Endothelial cell of umbilical vein (primary cell): ENCODE data around the gene C20orf144. TPM values are rescaled to one million over a fixed set of nuclear protein-coding genes. Genes with fewer than 3 reads are reported as not detected.

ENCODE experiments used
- BruUV-seq: library from RNA; stranded (reverse); fragments of 400-500 nt; replicated peaks from 2 replicates; lab custom pipeline; 2021; lab: Mats Ljungman, UMichigan
- CTCF ChIA-PET: fragments of 300-600, 350-600 bp; sonication (Branson Sonifier 250); formaldehyde crosslinking; loops from one replicate; lab custom pipeline; 2021; ENCODE audit warnings: antibody characterized with exemption, inconsistent platforms; lab: Charles Lee
- POLR2A ChIA-PET: fragments of 300-600, 350-600 bp; sonication (Branson Sonifier 250); formaldehyde crosslinking; loops from one replicate; lab custom pipeline; 2021; ENCODE audit warnings: antibody characterized with exemption, inconsistent platforms; lab: Charles Lee
- DNase-seq: peaks from one replicate; pipeline ENCODE4 v3.0.0-alpha.2; 2011; ENCODE audit warnings: low read depth, low spot score
- FAIRE-seq: peaks from 2 replicates; lab custom pipeline; 2011; peaks lifted over from hg19 to GRCh38; lab: Jason Lieb, UNC
- H2AFZ ChIP-seq: 2 replicates; pipeline ENCODE4 v1.6.0; 2012; ENCODE audit warnings: low read depth, low read length, control low read depth, inconsistent platforms
- H3K27ac ChIP-seq: 2 replicates; pipeline ENCODE4 v1.5.1; 2011; ENCODE audit warnings: low read depth, mild to moderate bottlenecking, control low read depth, low read length, moderate library complexity; ENCODE audit not compliant: insufficient read depth
- H3K27me3 ChIP-seq, 2 experiments: 2 replicates each; pipeline versions ENCODE4 v1.6.0 to v1.6.1; 2011; ENCODE audit warnings: low read length in 2 of 2, mixed read lengths in 1 of 2; ENCODE audit not compliant: control insufficient read depth in 2 of 2, insufficient read depth in 2 of 2
- H3K36me3 ChIP-seq, 2 experiments: 2 replicates in 1 of 2; 3 replicates in 1 of 2; pipeline ENCODE4 v1.5.1; 2011; ENCODE audit warnings: low read length in 2 of 2, mild to moderate bottlenecking in 1 of 2, moderate library complexity in 1 of 2; ENCODE audit not compliant: control insufficient read depth in 2 of 2, insufficient read depth in 2 of 2; ENCODE audit errors: extremely low read depth in 1 of 2
- H3K4me1 ChIP-seq: 3 replicates; pipeline ENCODE4 v1.5.1; 2011; ENCODE audit warnings: mild to moderate bottlenecking, low read length; ENCODE audit not compliant: control insufficient read depth, insufficient read depth; ENCODE audit errors: extremely low read depth
- H3K4me2 ChIP-seq: 2 replicates; pipeline ENCODE4 v1.6.1; 2011; ENCODE audit warnings: low read length, control low read depth, mixed read lengths; ENCODE audit not compliant: insufficient read depth
- H3K4me3 ChIP-seq, 3 experiments: fragments of 200-600 bp in 1 of 3; sonication (generic), shearing (Covaris generic) in 1 of 3; replicated peaks in 1 of 3; 2 replicates each; pipeline ENCODE4 v1.5.1; 2011 to 2016; ENCODE audit warnings: control low read depth in 3 of 3, low read length in 3 of 3, mild to moderate bottlenecking in 2 of 3, inconsistent platforms in 1 of 3, low read depth in 1 of 3, moderate library complexity in 1 of 3; ENCODE audit not compliant: insufficient read depth in 1 of 3
- H3K79me2 ChIP-seq: 2 replicates; pipeline ENCODE4 v1.6.0; 2012; ENCODE audit warnings: low read length, inconsistent platforms; ENCODE audit not compliant: control insufficient read depth, insufficient read depth
- H3K9ac ChIP-seq: replicated peaks from 2 replicates; pipeline ENCODE3; 2011; ENCODE audit warnings: low read length, control low read depth; ENCODE audit not compliant: insufficient read depth; ENCODE audit errors: extremely low read depth
- H3K9me1 ChIP-seq: replicated peaks from 3 replicates; pipeline ENCODE4 v1.6.0; 2011; ENCODE audit warnings: mild to moderate bottlenecking, low read length; ENCODE audit not compliant: control insufficient read depth, insufficient read depth; ENCODE audit errors: extremely low read depth
- H3K9me3 ChIP-seq: replicated peaks from 2 replicates; pipeline ENCODE4 v1.5.1; 2012; ENCODE audit warnings: low read length, inconsistent platforms; ENCODE audit not compliant: control insufficient read depth, insufficient read depth
- H4K20me1 ChIP-seq: replicated peaks from 2 replicates; pipeline ENCODE3; 2011; ENCODE audit warnings: mild to moderate bottlenecking, low read length; ENCODE audit not compliant: control insufficient read depth, insufficient read depth; ENCODE audit errors: extremely low read depth
- CTCF ChIP-seq, 2 donors: IDR thresholded peaks; 1 replicate in 1 of 2; 2 replicates in 1 of 2; pipeline ENCODE4 v1.5.1; 2011; ENCODE audit warnings: low read length in 2 of 2, mild to moderate bottlenecking in 2 of 2, moderate library complexity in 2 of 2, control low read depth in 1 of 2, inconsistent platforms in 1 of 2, low read depth in 1 of 2; ENCODE audit not compliant: insufficient read depth in 1 of 2; ENCODE audit errors: extremely low read depth in 1 of 2
- EZH2 ChIP-seq: IDR thresholded peaks from 2 replicates; pipeline ENCODE4 v1.6.1; 2012; ENCODE audit warnings: borderline replicate concordance, low read depth, mild to moderate bottlenecking, moderate library complexity, low read length, inconsistent platforms; ENCODE audit not compliant: severe bottlenecking
- FOS ChIP-seq: IDR thresholded peaks from 2 replicates; pipeline ENCODE4 v1.6.1; 2011; ENCODE audit warnings: mild to moderate bottlenecking, low read length, moderate library complexity, borderline replicate concordance; ENCODE audit not compliant: insufficient read depth
- GATA2 ChIP-seq: IDR thresholded peaks from 2 replicates; pipeline ENCODE4 v1.7.0; 2011; ENCODE audit warnings: low read depth, mild to moderate bottlenecking, moderate library complexity, mixed read lengths, low read length; ENCODE audit not compliant: insufficient read length, insufficient read depth
- JUN ChIP-seq: IDR thresholded peaks from 2 replicates; pipeline ENCODE4 v1.6.1; 2011; ENCODE audit warnings: borderline replicate concordance, low read depth; ENCODE audit not compliant: insufficient read length, insufficient read depth
- MAX ChIP-seq: IDR thresholded peaks from 2 replicates; pipeline ENCODE4 v1.6.1; 2011; ENCODE audit not compliant: insufficient read depth, insufficient read length
- MYC ChIP-seq: IDR thresholded peaks from one replicate; pipeline ENCODE4 v1.6.1; 2011; ENCODE audit warnings: mild to moderate bottlenecking, low read depth, low read length
- POLR2A ChIP-seq: IDR thresholded peaks from 2 replicates; pipeline ENCODE4 v1.6.1; 2012; ENCODE audit warnings: low read depth, mild to moderate bottlenecking, control low read depth, low read length
- POLR2AphosphoS5 ChIP-seq: IDR thresholded peaks from 2 replicates; pipeline ENCODE4 v1.6.1; 2012; ENCODE audit warnings: low read depth, mild to moderate bottlenecking, control low read depth, low read length, moderate library complexity; ENCODE audit not compliant: insufficient read depth
- dilution Hi-C: fragments of 300-500 bp; cut with MboI; formaldehyde crosslinking; loops from one replicate; pipeline ENCODE4 v1.15.0; 2019; ENCODE audit warnings: low sequenced_read_pairs; ENCODE audit not compliant: extremely low pct_ligation_motif_present
- intact Hi-C: fragments of 100-400 bp; cut with micrococcal nuclease; formaldehyde crosslinking; loops from one replicate; pipeline ENCODE4 v1.10.0; 2022
- polyA plus RNA-seq, 4 experiments: library from polyadenylated mRNA; depleted of rRNA in 3 of 4; stranded (reverse) in 3 of 4; unstranded in 1 of 4; fragments of >200 nt; gene quantifications; 2 replicates each; pipeline versions ENCODE4 v1.2.1 to v1.2.3, GENCODE V29; 2011 to 2012; ENCODE audit warnings: missing spikeins in 1 of 4
- total RNA-seq: library from RNA; stranded (reverse); gene quantifications from 2 replicates; pipeline ENCODE4 v1.2.3, GENCODE V29; 2021

C20orf144 gene
- total and polyA plus RNA-seq, 2 donors (not counting 3 experiments of a cell fraction or from before 2014, with no cell fraction given), result not detected

- ChIA-PET CTCF (interaction anchor here (1.0 to 1.5 kb wide), 2 partner anchors 19 to 33 kb away, joined by 4 to 7 read pairs; partner anchors contain the start of gene PXMP4), POLR2A (no interaction called here)
- TF ChIP-seq POLR2A (no peak), POLR2AphosphoS5 (no peak), CTCF (IDR thresholded peaks at IDR 0.05; ENCODE audit: extremely low read depth in 1 of 2, insufficient read depth in 1 of 2, low read depth in 1 of 2, low read length in 2 of 2) (no peak), GATA2 (no peak), FOS (no peak), MYC (no peak), EZH2 (no peak), JUN (no peak), MAX (no peak)
- FAIRE-seq (no peak), DNase-seq (no peak)
- Histone ChIP-seq H3K4me1 (peaks cover 36% of the 10 kb centered on the region), H3K4me3 (no peak overlapping the region), H3K9me1 (no peaks in the 10 kb centered on the region), H3K9ac (no peak overlapping the region), H3K79me2 (peaks cover 22% of the 10 kb centered on the region), H3K27ac (peak overlapping the region; percentile 15), H3K36me3 (no peaks in the 10 kb centered on the region), H2AFZ (peak overlapping the region; percentile 89), H3K4me2 (peak overlapping the region; percentile 13), H3K9me3 (no peaks in the 10 kb centered on the region), H3K27me3 (no peaks in the 10 kb centered on the region), H4K20me1 (no peaks in the 10 kb centered on the region)
- BruUV-seq, result no TSS peak
- intact Hi-C loops (loop anchor here (1.0 to 5.0 kb wide), 4 partner anchors 20 to 124 kb away; partner anchors contain the start of genes ACTL10, CHMP4B and ZNF341), dilution Hi-C loops (no loop called here)
These were observed 24.8 kb downstream of the C20orf144 start for GRCh38 chr20:33686984-33687366.
